Measurements from ENCODE around the gene GPR4.
A peak's percentile ranks its signal among the peaks of the same experiment; 100 is the strongest.
"Not testable (repeated sequence)": the region's sequence is repeated elsewhere in the genome, so short reads cannot be mapped to it uniquely, and the experiment has no call there.

The GPR4 gene

DNA sequence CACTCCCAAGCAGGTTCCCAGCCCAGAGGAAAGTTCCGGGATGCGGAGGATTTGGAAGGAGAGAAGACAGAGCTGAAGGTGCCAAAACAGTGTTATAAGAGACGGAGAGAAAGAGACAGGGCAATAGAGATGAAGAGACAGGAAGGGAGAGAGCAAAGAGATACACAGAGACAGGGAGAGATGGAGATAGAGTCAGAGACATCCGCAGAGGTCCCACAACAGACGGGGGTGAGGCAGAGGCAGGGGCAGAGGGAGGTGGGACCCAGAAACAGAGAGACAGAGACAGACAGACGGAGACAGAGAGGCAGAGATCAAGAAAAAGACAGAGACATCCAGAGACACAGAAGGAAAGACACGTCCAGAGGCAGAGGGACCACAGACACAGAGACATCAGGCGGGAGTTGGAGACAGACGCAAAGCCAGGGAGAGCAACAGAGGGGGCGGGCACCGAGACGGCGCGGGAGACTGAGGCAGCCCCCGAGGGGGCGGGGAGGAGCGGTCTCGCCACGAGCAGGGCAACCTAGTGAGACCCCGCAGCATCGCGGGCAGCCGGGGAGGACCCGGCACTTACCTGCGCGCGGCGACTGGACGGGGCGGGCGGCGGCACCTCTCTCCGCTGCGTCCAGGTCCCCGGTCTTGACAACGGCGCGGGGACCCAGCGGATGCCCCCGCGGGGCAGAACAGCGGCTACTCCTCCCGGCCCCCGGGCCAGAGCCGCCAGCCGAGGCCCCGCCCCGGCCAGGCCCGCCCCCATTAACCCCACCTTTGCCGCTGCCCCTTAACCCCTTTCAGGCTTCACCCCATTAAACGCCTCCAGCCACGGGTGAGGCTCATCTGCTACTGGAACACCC is at the start of gene GPR4:
TSS of gene GPR4 (minus strand) at position 689 of the 851 bp plus-strand sequence. CDS start 10,346 bp downstream, outside the sequence.
- no peak for DNase-seq

DNA sequence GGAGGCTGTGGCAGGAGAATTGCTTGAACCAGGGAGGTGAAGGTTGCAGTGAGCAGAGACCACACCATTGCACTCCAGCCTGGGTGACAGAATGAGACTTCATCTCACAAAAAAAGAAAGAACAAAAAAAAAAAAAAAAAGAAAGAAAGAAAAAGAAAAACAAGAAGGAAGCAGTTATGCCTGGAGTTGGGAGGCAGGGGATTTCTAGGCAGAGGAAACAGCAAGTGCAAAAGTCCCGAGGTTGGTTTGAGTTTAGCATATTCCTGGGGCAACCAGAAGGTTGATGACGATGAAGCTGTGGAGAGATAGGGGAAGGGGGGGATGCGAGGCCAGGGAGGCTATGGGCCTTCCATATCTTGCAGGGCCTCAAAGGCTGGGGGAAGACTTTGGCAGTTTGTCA is 48.7 kb upstream of the GPR4 start:
- no peak for DNase-seq

DNA sequence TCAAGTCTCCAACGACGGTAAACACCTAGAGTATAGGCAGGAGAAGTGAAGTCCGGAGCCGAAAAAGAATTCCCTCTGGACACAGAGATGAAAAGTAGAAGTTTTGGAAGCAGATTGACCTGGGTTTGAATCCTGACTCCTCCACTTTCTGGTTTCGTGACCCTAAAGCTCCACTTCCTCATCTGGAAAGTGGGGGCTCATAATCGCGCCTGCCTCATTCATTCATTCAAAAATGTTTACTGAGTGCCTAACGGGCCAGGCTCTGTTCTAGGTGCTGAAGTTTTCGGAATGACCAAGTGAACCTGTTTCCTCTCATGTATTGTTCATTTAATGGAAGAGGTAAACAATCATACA is 44.3 kb upstream of the GPR4 start:
- DNase-seq = no peak

DNA sequence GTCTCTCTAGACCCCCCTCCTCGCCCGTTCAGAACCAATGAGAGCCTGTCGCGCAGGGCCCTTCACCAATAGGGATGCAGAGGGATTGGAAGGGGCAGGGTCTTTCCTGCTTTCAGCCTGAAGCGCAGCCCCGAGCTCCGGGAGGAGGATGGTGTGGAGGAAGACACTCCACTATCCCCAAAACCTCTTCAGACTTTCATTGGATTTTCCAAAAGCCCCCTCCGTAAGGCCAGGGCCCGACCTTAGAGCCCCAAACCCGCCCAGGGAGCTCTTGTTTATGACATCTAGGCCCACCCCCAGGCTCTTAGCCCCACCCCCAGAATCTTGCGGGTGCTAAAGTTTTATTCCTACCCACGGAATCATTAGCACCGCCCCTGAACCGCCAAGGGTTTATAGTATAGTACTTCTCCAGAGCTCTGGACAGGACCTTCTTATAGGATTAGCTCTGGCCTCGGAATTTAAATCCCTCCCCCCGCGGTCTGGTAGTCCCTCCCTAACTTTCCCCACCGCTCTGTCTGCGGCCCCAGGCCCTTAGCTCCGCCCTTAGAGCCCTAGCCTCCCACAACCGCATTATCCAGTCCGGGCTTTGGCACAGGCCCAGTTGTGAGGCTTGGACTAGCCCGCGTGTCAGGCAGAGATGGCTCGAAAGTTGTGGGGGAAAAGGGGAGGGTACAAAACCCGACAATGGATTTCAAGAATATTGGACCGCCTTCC is 43.8 kb upstream of the GPR4 start:
- DNase-seq = peak; percentile 82

DNA sequence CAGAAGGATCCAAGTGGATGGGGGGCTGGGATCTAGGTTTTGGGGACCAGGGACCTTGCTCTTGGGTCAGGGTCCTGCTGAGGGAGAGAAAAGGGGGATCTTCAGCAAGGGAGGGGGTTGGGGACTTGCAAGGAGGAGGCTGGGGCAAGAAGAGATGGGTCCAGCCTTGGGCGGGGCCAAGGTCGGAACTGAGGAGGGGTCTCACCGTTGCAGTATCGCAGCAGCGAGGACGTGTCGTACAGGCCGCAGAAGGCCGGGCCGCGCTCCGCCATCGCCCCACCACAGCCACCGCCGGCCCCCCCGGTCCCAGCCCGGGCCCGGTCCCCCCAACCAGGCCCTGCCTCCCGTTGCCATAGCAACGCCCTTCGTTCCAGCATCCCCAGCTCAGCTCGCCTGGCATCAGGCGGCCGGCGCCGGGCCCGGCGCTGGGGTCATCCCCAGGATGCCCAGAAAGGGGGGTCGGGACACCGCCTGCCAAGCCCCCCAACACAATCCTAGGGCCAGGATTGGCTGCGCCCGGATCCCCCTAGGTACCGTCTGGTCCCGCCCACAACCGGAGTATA is 43.1 kb upstream of the GPR4 start:
- DNase-seq = no peak

DNA sequence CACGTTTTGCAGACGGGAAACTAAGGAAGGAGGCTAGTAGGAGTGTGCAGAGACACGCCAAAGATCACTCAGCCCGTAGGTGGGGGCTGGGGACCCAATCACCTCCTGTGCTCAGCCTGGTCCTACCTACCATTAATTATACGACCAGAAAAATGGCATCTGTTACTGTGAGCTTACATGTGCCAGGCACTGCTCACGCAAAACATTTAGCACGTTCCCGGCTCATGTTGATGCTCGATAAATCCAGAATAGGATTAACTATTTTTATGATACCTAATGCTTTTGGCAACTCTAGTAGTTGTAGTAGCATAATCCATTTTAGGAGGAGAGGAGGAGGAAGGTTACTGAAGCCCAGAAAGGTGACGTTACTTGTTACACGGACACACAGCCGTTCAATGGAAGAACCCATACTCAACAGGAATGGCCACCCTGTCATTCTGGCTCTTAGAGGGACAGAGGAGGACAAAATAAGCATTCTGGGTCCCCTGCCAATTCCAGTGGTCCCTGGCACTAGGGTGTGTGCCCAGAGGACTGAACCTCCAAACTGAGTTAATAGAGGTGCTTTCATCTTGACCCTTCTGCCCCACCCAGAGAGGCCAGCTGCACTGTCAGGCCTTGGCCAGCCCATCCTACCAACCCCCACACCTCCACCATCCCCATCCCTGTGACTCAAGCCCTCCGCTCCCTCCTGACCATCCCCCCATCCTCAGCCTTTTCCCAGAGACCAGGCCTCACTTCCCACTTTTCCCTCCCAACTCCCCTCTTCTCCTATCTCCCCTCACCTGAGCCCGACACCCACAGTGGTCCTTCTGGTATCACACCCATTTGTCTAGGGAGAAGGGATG is 42.1 kb upstream of the GPR4 start:
- DNase-seq = no peak

DNA sequence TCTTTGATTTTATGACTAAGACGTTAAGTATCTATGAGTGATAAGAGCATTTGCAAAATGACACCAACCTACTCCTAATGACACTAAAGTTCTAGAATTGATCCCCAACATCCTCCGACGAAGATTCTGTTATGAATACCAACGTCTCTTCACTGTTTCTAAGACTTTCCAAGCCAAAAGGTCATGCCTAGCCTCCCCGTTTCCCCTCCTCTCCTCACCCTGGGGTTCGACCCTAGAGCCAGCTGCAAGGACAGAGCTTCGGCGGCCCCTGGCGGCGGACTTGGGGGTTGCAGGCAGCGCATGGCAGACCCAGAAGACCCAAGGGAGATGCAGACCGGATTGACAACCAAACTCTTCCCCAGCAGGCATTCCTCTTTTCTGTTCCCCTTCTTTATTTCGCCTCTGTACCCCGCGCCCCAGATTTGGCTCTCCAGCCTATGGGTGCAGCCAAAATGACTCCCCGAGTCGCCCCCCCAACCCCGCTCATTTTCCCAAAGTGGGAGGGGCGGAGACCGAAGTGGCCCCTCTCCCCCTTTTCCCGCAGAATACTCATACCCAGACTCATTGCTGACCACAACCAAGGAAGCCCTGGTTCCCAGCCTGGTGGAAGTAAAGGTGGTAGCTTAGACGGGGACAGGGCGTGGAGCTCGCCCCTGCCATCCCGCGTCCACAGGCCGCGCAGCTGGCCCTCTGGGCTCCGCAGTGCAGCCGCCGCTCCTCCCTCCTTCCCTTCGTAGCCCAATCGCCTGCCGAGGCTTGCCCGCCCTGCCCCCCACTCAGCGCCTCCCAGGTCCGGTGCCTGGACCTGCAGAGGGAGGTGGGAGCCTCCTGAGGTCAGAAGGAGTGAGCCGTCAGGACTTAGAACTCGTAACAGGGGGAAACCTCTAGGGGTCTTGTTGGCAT is 41.3 kb upstream of the GPR4 start:
- DNase-seq = peak; percentile 80

DNA sequence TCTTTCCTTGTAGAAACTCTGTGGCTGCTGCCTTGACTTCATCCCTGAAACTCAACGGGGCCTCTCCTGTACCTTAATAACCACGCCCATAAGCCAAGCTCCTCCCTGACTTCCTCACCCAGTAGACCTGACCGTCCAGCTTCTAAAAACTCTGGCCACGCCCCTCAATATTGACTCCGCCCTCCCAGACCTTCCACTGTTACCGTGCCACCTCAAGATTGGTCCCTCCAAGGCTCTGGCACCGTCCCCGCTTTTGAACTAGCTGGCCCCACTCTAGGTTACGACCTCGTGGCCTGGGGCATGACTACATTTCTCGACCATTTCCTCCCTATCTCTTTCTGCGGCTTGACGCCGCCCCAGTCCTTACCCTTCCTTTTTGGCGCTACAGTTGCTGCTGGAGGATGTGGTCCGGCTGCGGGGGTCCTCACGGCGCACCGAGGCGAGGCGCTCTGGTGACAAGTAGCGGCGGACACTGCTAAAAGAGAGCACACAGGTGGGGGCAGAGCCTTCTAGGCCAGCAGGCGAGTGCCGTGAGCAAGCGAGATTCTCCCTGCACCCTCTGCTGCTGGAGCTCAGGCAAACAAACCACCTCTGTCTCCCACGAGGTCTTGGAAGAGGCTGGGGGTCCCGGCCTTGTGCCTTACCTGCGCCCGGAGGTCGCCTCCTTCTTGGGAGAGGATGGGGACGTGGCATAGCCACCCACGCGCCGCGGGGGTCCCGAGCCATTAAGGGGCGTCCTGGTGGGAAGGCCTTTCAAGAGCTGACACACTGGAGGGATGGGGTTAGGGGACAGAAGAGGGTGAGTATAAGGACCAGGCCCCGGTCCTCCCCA is 39.5 kb upstream of the GPR4 start:
- peak; percentile 77 for DNase-seq

DNA sequence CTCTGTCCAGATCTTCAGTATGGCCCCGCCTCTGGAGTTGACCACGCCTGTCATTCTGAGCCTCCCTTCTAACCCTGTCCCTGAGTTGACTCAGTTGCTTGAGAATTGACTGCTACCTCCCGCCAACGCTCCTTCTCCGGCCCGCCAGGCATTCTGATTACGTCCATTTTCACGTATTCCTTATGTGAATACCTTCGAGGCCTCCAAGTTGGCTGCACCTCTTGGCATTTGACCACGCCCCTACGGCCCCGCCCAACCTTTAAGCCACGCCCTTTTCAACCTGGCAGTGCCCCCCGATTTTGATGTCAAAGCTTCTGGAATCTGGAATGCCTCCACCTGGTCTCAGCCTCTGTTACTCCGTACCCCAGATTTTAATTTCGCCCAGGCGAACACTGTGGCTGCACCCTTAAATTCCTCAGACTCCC is 38.8 kb upstream of the GPR4 start:
- DNase-seq = no peak

DNA sequence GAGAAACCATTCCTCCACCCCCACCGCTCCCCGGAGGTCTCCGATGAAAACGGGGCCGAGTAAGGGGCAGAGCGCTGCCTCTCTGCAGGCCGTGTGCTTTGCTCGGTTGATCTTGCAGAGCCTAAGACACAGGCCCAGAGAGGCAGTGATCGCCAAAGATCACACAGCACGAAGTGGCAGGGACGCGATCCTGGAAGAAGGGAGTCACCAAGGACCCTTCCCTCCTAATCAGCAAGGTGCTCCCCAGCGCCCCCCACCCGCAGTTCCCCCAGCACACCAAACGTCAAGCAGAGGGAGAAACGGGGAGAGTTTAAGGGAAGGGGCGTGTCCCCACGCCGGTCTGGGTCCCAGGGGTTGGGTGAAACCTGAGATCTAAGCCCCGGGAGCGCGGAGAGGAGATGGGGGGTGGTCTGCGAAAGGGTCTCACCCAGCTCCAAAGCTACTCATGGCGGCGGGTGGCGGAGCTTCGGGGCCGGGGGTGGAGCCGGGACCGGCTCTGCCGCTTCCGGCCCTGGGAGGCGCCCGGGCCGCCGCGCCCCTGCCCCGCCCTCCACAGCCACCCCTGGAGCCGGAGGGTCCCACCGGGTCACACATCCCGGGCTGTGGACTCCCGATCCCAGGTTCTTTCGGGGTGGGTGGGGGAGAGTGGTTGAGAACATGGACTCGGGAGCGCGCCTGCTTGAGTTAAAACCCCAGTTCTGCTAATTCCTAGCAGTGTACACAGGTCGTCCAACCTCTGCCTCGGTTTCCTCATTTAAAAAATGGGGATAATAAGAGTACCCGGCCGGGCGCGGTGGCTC is 37.1 kb upstream of the GPR4 start, which contains the start of gene EML2:
TSS of gene EML2 (minus strand) at position 468 of the 800 bp plus-strand sequence. CDS start at position 447, 21 bp downstream.
- peak; percentile 30 for DNase-seq

DNA sequence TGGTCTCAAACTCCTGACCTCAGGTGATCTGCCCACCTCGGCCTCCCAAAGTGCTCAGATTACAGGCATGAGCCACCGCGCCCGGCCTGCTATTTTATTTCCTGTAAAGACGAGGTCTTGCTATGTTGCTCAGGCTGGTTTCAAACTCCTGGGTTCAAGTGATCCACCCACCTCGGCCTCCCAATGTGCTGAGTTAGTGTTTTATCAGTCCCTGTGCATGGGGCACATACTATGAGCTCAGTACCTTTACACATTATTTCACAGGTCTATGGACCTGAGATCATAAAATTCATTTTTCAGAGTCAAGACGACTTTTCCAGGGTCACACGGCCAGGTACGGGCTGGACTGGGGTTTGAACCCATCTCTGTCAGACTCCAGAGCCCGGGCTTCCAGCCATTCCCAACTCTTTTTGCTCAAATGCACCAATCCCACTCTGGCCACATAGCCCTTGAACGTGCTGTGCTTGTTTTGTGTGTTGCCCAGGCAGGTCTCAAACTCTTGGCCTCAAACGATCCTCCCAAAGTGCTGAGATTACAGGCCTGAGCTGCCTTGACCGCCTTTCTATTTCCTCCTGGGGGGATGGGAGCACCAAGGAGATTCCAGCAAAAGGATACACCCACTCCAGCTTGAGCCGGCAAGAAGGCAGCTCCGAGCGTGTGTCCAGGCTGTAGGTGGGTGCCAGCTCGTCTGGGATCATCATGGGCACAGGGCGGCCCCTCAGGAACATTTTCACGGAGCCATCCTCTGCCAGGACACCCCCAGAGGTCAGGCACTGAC is 36.1 kb upstream of the GPR4 start:
- DNase-seq = no peak

DNA sequence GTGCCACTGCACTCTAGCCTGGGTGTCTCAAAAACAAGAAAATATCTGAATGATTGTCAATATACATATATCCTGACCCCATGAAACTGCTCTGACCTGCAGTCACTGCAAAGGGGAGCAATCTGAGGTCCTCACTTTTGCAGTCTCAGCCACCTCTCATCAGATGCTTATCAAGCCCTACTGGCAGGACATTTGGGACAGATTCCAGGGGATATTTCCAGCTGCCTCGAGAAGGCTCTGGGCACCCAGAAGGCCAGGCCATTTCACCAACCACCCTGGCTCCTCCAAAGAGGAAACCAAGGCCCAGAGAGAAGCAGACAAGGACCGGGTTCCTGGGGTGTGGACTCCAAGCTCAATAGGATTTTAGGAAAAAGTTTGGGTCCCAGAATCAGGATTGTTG is 34.9 kb upstream of the GPR4 start:
- no peak for DNase-seq

DNA sequence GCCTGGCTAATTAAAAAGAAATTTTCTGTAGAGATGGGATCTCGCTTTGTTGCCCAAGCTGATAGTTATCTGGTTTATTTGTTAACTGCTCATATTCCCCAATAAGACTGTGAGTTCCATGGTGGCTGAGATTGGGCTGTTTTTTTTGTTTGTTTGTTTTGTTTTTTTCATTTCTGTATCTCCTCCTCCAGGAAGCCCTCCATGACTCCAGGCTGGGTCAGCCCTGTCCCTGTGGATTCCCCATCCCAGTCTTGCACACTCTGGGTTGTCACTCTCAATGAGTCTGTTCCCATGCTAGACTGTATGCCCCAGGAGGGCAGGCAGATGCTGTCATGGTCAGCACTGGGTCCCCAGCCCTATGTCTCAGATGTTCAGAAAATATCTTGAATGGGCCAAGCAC is 34.3 kb upstream of the GPR4 start:
- DNase-seq = no peak

DNA sequence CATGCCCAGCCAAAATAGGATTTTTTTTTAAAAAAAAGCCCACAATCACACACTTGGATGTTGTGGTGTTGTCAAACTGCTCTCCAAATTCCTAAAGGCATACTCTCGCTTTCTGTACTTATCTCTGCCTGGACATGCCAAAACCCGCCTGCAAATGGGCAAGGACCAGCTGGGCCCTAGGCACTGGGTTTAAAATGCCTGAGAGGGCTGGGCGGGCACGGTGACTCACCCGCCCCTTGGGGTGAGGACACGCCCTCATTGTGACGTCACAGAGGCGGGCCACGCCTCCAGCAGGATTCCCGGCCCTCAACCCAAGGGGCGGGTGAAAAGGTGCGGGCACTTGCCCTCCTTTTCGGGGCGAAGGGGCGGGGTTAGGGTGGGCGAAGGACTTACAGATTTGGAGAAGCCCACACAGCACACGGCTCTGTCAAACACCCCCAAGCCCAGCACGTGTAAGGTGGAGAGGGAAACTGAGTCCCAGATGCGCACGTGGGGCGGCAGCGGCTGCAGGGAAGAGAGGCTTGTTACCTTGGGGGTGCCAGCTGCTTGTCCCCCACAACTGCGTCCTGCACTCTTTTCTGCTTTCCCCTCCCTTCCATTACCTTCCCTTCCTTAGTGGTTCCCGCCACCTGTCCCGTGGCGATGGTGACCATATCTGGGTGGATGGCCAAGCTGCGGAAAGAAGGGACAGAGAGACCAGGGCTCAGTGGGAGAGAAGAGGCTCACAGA is 30.6 kb upstream of the GPR4 start:
- DNase-seq = no peak

DNA sequence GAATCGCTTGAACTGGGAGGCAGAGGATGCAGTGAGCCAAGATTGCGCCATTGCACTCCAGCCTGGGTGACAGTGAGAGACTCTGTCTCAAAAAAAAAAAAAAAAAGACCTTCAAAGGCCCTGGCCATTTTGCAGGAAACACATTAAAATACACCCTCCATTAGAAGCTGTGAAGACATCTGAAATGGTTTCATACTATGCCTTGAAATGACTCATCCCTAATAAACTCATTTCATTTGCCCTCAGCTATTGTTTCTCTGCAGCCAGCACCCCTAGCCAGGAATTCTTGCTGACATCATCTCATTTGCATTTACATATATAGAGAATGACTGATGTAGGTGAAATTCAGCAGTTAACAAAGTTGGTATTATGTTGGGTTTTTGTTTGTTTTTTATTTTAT is 28.5 kb upstream of the GPR4 start:
- DNase-seq = no peak

DNA sequence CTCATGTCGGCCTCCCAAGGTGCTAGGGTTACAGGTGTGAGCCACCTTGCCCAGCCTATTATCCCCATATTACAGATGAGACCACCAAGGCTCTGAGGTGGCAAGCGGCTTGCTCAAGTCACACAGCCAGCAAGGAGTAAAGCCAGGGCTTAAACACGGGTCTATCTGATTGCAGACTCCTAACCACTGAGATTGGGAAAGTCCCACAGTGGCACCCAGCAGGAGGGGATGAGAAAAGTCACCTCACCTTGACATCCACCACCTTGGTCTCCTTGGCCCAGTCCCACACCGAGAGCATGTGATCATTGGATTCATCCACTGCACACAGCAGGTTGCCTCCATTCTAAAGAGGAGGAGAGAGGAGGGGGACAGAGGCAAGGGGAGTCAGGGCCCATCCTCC is 27.7 kb upstream of the GPR4 start:
- DNase-seq = no peak

DNA sequence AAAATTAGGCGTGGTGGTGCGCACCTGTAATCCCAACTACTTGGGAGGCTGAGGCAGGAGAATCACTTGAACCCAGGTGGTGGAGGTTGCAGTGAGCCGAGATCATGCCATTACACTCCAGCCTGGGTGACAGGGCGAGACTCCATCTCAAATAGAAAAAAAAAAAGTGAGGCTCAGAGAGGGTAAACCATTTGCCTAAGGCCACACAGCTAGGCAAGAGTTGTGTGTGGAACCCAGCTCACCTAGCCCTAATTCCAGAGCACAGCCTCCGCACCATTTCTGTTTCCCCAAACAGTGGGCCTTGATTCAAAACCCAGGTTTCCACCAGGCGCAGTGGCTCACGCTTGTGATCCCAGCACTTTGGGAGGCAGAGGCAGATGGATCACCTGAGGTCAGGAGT is 26.2 kb upstream of the GPR4 start:
- DNase-seq = not testable (repeated sequence)

DNA sequence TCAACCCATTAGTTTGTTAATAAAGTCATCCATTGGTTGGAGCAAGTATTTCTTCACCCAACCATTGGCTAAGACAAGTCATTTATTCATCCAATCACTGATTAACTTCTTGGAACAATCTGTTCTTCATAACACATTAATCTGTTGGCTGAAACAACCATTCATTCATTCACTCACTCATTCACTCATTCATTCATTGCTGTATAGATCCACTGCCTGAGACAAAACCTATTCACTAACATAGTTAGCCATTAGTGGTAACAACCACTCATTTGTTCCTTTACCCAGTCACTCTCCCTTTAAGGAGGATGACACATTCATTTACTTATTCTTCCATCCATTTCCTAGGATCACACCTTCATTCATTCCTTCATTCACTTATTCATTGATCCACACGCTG is 22.0 kb upstream of the GPR4 start:
- DNase-seq = no peak
